ENCODE data around the gene RMC1.
"Not testable (repeated sequence)": the region's sequence is repeated elsewhere in the genome, so short reads cannot be mapped to it uniquely, and the experiment has no call there.

The RMC1 gene

GRCh38 chr18:23567671-23568070 lies 64.4 kb downstream of the RMC1 start:
- no peak for DNase-seq

GRCh38 chr18:23568281-23569138 lies 65.2 kb downstream of the RMC1 start:
- DNase-seq, result no peak

- DNase-seq, result no peak
These were observed 66.2 kb downstream of the RMC1 start for GRCh38 chr18:23569299-23570063.

- no peak for DNase-seq
These were observed 67.7 kb downstream of the RMC1 start for GRCh38 chr18:23570912-23571504.

DNA sequence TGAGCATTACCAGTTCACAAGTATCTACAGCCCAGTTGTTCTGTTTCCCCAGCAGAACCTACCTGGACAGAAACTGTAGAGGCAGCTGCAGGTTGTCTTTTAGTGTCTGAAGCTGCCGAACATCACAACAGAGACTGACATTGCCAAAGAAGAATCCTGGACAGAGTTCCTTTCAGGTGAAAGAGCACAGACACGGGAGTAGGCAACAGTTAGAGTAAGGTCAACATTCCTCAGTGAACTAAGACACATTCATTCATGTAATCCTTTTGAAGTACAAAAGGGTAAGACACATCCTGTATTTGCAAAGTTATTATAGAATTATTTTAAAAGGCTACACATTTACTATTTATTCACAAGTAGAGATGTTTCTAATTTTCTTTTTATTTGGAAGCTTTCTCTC lies 68.7 kb downstream of the RMC1 start:
- DNase-seq, result no peak

DNA sequence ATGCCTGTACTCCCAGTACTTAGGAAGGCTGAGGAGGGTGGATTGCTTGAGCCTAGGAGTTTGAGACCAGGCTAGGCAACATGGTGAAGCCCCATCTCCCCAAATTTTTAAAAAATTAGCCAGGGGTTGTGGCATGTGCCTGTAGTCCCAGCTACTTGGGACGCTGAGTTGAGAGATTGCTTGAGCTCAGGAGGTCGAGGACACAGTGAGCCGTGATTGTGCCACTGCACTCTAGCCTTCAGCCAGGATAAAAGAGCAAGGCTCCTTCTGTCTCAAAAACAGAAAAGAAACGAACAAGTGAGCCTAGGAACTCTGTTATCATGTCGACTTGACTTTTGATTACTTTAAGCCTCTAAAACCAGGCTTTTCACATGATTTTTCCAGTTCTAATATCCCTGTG lies 69.3 kb downstream of the RMC1 start:
- no peak for DNase-seq

DNA sequence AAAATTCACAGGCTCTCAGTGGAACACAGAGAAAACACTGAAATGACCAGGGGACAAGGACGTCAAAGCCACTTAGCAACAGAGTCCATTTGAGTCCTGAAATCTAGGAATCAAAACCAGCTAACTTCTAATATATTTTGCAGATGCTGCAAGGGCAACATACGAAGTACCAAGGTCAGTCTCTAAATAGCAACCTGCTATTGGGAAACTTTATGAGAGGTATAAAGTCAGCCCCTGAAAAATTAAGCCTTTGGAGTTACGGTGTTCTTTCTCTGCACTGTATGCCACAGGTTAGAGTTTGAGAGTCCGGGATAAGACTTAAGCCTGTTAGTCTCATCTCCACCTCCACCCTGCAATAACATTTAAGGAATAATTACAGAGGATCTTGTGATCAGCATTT lies 69.7 kb downstream of the RMC1 start:
- DNase-seq, result no peak

DNA sequence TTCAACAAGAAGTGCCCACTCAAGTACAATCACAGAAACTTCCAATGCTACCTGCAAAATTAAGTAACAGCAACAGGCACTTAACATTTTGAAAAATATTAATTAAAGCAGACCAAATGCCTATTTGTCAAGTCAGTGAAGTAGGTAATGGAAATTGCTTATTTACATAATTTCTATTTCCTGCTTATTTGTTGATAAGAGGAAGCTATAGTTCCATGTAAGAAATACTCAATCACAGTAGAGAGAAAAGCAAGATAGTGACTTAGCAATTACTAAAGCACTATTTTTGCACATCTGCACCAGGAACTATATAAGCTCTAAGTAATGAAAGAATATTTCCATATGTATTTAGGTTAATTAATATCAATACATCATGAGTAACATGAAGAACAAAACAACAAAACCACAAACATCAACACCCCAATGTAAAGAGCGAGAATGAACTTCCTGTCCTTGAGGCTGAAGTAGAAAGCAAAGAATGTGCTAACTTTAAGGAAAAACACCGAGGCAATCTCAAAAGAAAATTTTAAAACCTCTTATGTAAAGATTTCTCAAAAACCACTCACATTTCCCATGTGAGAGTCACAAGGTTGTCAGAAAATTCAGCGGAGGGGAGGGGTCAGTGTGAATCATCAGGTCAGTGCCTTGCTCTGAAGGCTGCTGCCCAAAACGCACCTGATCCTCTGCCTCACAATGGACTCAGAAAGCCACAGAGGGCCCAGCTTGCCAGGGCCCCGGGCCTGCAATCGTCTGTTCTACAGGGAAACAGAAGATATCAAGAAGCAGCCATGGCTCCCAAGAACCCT lies 70.5 kb downstream of the RMC1 start:
- peak; percentile 44 for DNase-seq

DNA sequence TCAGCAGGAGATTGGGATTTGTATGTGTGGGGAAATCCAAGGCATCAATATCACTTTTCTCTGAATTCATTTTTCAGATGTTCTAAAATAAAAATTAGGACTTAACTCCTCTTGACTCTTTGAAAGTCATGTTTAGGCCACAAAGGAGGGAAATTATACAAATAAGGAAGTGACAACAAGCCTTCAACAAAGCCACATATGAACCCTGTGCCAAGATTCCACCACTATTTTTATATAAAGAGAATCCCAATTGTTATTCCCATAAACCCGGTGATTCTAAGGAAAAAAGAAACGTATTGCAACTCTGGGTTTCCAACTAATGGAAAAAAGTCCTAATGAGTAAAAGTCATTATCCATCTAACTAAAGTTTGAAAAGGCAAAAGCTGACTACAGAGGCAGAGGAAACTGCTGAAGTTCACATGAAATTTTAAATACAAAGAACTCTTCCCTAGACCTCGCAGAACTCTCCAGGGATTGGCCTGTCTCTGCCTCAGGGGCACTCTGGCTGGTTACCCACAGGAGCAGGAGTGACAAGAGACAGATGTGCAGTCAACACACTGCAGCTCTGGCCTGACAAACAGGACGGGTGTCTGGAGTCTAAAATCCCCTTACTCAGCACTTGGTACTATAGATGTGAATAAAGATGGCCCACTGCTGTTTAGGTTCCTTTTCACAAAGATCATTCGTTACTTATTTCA lies 71.4 kb downstream of the RMC1 start:
- DNase-seq, result no peak

DNA sequence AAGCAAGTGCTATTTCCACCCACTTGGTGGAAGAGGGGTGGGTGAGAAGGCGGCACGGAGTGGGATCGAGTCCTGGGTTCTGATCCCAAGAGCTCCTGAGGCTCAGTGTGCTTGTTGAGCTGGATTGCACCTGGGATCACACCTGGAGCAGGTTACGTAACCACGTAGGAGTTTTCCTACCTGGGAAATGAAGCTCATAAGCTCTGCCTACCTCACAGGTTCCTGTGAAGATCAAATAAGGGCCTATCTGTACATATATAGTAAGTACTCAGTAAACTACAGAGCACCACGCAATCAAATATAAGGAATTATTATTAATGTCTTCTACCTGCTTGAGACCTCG lies 72.0 kb downstream of the RMC1 start:
- no peak for DNase-seq

DNA sequence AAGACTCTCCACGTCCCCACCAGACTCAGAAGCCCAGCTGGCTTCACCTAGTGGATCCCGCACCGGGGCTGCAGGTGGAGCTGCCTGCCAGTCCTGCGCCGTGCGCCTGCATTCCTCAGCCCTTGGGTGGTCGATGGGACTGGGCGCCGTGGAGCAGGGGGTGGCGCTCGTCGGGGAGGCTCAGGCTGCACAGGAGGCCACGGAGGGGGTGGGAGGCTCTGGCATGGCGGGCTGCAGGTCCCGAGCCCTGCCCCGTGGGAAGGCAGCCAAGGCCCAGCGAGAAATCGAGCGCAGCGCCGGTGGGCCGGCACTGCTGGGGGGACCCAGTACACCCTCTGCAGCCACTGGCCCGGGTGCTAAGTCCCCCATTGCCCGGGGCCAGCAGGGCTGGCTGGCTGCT lies 74.2 kb downstream of the RMC1 start:
- not testable (repeated sequence) for DNase-seq

DNA sequence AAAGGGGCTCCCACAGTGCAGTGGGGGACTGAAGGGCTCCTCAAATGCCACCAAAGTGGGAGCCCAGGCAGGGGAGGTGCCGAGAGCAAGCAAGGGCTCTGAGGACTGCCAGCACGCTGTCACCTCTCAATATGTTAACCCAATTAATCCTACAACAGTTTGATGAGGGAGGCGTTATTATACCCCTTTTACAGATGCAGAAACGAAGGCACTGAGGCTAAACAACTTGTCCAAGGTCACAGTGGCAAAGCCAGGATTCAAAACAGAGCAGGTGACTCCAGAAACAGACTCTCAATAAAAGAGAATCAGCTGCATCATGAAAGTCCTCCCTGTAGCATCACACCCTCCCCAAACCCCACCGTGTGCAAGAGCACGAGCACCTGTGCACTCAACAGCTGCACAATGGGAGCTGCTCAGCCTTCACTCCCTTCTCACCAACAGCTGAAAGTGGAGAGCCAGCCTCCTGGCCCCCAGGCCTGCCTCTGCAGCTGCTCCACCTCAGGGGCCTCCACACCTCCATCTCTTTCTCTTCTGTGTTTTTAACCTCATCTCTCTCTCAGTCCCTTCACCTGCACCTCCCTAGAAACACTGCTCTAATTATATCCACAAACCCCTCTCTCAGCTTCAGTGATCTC lies 74.9 kb downstream of the RMC1 start:
- DNase-seq, result no peak

DNA sequence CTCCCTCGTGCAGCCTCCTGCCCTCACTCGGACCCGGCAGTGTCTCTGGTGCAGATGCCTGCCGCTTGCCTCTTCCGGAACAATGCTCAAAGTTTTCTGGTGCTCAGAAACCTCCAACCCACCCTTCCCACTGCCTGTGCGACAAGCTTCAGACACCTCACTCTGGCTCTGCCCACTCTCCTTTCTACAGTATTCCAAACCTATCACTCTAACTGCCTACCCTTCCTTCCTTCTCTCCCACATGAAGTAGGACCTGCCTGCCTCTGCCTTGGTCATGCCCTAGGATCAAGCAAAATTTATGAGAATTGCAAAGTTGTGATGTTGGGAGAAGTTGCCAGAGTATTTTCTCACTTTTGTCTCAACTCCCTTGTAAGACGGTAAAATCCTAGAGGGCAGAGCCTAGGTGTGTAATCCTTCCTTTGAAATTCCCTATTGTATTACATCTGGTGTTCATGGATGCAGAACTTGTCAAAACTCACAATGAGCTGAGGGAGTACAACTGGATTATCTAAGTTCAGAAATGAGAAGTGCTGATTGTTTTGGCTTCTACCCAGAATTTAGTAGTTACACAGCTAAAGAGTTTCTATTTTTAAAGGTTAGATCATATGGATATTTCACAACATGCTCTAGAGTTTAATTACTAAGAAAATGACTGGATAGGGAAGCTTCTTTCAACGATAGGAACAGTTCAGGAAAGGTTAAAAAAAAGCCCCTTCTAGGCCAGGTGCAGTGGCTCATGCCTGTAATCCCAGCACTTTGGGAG lies 75.8 kb downstream of the RMC1 start:
- no peak for DNase-seq

GRCh38 chr18:23580677-23581367 lies 77.5 kb downstream of the RMC1 start:
- no peak for DNase-seq
